Fibroblast of pulmonary artery (primary cell): ENCODE results near the gene RASAL1.

Experiments used
- DNase-seq: peaks from one replicate; pipeline ENCODE4 v3.0.0-alpha.2; 2010; ENCODE audit warnings: low read depth
- H3K4me3 ChIP-seq: replicated peaks from 2 replicates; pipeline ENCODE4 v1.5.1; 2011; ENCODE audit warnings: low read depth, mild to moderate bottlenecking, control low read depth, low read length, moderate library complexity
- TF ChIP-seq, protein P1 (sequence below): IDR thresholded peaks from 2 replicates; pipeline ENCODE4 v1.5.1; 2011; ENCODE audit warnings: mild to moderate bottlenecking, control low read depth, low read length, inconsistent platforms; ENCODE audit errors: missing control alignments

Gene RASAL1

DNA sequence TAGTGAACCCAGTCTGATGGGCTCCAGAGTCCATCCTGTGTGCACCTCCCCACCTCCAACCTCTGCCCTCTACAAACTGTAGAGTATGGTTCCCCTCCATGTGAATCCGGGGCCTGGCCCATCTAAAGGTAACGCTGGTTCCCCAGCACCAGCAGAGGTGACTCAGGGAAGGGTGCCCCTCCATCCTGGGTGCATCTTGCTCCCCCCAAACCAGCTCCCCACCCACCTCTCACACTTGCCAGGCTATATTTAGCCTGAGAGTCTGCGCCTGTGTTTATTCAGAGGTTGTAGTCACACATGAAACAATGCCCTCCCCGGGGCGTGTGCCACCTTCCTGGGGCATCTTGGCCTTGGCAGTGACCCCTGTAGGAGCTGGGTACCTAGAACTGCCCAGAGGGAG lies 26.2 kb downstream of the RASAL1 start:
- no peak for DNase-seq
- TF ChIP-seq, protein P1, sequence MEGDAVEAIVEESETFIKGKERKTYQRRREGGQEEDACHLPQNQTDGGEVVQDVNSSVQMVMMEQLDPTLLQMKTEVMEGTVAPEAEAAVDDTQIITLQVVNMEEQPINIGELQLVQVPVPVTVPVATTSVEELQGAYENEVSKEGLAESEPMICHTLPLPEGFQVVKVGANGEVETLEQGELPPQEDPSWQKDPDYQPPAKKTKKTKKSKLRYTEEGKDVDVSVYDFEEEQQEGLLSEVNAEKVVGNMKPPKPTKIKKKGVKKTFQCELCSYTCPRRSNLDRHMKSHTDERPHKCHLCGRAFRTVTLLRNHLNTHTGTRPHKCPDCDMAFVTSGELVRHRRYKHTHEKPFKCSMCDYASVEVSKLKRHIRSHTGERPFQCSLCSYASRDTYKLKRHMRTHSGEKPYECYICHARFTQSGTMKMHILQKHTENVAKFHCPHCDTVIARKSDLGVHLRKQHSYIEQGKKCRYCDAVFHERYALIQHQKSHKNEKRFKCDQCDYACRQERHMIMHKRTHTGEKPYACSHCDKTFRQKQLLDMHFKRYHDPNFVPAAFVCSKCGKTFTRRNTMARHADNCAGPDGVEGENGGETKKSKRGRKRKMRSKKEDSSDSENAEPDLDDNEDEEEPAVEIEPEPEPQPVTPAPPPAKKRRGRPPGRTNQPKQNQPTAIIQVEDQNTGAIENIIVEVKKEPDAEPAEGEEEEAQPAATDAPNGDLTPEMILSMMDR, result no peak
- H3K4me3 ChIP-seq, result no peak overlapping the region

DNA sequence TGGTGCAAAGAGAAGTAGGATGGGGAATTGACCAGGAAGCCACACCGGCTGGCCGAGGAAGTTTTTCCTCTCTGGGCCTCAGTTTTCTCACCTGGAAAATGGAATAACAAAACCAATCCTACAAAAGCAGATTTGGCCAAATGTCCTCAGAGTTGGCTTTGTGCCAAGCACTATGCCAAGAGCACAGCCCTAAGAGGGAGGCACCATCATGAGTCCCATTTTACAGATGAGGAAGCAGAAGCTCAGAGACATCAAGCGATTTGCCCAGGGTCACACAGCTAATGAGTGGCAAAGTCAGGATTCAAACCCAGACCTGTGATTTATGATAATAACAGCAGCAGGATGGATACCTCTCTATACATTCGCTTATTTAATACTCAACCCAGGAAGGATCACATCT lies 27.3 kb downstream of the RASAL1 start:
- DNase-seq, result no peak
- H3K4me3 ChIP-seq, result no peak overlapping the region

DNA sequence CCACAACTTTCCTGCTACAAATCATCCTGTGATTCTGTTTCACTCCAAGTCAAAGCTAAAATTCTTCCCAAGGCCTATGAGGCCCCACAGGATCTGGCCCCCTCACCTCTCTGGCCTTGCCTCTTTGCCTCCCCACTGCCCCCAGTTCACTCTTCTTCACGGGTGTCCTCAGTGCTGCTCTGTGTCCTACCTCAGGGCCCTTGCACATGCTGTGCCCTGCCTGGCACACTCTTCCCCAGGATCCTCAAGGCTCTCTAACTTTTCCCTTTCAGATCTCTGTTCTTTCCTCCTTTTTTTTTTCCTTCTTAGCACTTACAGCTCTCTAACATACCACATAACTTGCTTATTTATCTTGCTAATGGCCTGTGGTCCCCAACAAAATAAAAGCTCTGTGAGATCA lies 29.2 kb downstream of the RASAL1 start:
- no peak for DNase-seq
- no peak overlapping the region for H3K4me3 ChIP-seq
- TF ChIP-seq, protein P1, result no peak

More for the DNA sequence above, 27.3 kb downstream of the RASAL1 start:
- TF ChIP-seq, protein P1, result no peak

DNA sequence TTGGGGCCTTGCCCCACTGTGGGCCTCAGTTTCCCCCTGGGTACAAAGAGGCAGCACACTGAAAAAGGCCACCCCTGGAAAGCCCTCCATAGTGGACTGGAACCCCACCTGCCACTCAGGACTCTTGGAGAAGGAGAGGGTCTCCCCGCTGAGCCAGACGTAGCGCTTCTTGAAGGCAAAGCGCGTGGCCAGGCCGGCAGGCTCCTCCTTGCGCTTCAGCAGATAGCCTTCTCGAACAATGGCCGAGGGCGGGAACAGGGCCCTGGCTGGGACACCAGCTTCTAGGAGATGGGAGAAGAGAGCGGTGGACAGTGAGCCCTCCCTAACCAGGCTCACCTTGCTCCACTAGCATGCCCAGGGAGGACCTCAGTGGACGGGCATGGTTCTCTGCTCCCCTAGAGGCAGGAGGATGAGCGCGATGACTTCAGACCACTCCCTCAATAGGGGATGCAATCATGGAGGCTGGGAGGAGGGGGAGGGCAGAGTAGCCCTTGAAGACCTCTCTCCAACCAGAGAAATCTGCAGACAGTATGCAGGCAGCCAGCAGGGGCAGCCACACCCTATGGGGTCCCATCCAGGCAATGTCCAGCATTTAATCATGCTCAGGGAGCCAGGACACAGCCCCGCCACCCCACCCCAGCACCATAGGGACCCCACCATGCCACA lies 29.8 kb downstream of the RASAL1 start:
- DNase-seq, result no peak
- TF ChIP-seq, protein P1, result no peak
- H3K4me3 ChIP-seq, result no peak overlapping the region

DNA sequence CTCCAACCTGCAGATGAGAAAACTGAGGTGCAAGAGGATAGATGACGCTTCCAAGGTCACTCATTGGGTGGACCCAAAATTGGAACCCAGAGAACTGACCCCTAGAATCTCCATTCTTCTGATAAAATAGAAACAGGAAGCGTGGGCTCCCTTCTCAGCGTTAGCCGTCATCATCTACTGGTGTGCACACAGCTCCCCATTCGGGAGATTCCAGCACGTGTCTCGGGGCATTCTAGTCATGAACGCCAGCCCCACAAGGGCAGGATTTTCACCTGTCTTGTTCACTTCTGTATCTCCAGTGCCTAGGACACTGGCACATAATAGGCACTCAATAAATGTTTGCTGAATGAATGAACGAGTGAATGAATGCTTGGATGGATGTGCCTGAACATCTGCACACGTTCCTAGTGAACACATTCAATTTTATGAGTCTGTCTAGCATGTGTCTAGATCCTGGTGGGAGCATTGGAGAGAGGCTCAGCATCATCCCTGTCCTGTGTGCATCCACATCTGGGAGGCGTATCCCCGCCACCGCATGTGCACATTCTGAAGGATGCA lies 30.5 kb downstream of the RASAL1 start:
- TF ChIP-seq, protein P1, result no peak
- DNase-seq, result no peak
- no peak overlapping the region for H3K4me3 ChIP-seq

DNA sequence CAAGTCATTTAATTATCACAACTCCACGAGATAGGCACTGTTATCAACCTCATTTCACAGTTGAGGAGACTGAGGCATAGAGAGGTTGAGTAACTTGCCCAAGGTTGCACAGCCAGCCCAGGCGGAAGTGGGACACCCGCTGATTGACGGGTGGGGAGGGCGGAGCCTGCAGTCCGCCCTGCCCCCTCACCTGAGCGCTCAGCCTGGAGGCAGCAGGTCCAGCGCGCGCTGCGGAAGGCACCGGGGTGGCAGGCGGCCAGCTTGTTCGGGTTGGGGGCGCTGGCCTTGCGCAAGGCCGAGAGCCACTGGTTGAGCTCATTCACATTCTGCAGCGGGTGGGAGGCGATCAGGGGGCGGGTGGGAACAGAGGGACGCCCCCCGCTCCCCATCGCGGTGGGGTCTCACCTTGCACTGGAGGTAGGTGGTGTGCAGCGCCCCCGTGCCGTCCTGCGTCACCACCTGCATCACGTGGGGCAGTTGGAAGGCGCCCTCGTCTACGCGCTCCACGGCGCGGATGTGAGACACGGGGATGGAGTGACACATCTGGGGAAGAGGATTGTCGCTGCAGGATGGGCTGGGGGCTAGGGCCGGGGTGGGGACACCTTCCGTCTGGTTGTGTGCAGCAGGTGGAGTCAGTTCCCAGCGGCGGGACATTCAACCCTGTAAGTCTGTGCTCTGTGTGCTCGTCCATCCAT lies 31.7 kb downstream of the RASAL1 start:
- no peak for DNase-seq
- H3K4me3 ChIP-seq, result no peak overlapping the region
- TF ChIP-seq, protein P1, result no peak
